H9 (cell line): ENCODE measurements around the gene ACBD6. TPM values are rescaled to one million over a fixed set of nuclear protein-coding genes. Genes with fewer than 3 reads are reported as not detected.

Experiments used
- DNase-seq: peaks from one replicate; pipeline ENCODE4 v3.0.0-alpha.2; 2017
- H2AFZ ChIP-seq: one replicate; pipeline ENCODE4 v1.6.1; 2013; ENCODE audit warnings: mild to moderate bottlenecking, low read length, control low read depth, moderate library complexity
- H2AK5ac ChIP-seq: 2 replicates; pipeline ENCODE4 v1.6.1; 2013; ENCODE audit warnings: low read length, control low read depth, mixed read lengths; ENCODE audit not compliant: insufficient read length
- H2BK120ac ChIP-seq: one replicate; pipeline ENCODE4 v1.6.1; 2013; ENCODE audit warnings: low read depth, mild to moderate bottlenecking, low read length, control low read depth, inconsistent platforms; ENCODE audit not compliant: poor library complexity, severe bottlenecking
- H2BK12ac ChIP-seq: 2 replicates; pipeline ENCODE4 v1.6.1; 2013; ENCODE audit warnings: low read length, control low read depth, mixed read lengths, low read depth; ENCODE audit not compliant: insufficient read length
- H2BK15ac ChIP-seq: 2 replicates; pipeline ENCODE4 v1.6.1; 2013; ENCODE audit warnings: low read depth, low read length, control low read depth
- H2BK20ac ChIP-seq: one replicate; pipeline ENCODE4 v1.6.1; 2013; ENCODE audit warnings: low read depth, mild to moderate bottlenecking, low read length, control low read depth, inconsistent platforms; ENCODE audit not compliant: poor library complexity, severe bottlenecking
- H2BK5ac ChIP-seq: 2 replicates; pipeline ENCODE4 v1.6.1; 2013; ENCODE audit warnings: low read length, control low read depth, mixed read lengths; ENCODE audit not compliant: insufficient read length
- H3K14ac ChIP-seq: 2 replicates; pipeline ENCODE4 v1.6.1; 2013; ENCODE audit warnings: low read length, control low read depth; ENCODE audit not compliant: insufficient read depth
- H3K18ac ChIP-seq: 2 replicates; pipeline ENCODE4 v1.6.1; 2013; ENCODE audit warnings: low read depth, mild to moderate bottlenecking, mixed read lengths, low read length, control low read depth; ENCODE audit not compliant: insufficient read length
- H3K23ac ChIP-seq: 2 replicates; pipeline ENCODE4 v1.6.1; 2013; ENCODE audit warnings: low read length, control low read depth, mixed read lengths, low read depth; ENCODE audit not compliant: insufficient read length
- H3K23me2 ChIP-seq: 2 replicates; pipeline ENCODE4 v1.6.1; 2013; ENCODE audit warnings: low read depth, mild to moderate bottlenecking, mixed read lengths, low read length, control low read depth; ENCODE audit not compliant: insufficient read length, poor library complexity, severe bottlenecking
- H3K27ac ChIP-seq: 2 replicates; pipeline ENCODE4 v1.5.1; 2013; ENCODE audit warnings: low read length, control low read depth, mixed read lengths, low read depth; ENCODE audit not compliant: insufficient read length
- H3K27me3 ChIP-seq: 2 replicates; pipeline ENCODE4 v1.6.1; 2013; ENCODE audit warnings: low read length, control low read depth, inconsistent platforms; ENCODE audit not compliant: insufficient read depth
- H3K4ac ChIP-seq: 2 replicates; pipeline ENCODE4 v1.6.1; 2013; ENCODE audit warnings: low read depth, mild to moderate bottlenecking, control low read depth, inconsistent platforms, low read length, moderate library complexity
- H3K4me1 ChIP-seq: 2 replicates; pipeline ENCODE4 v1.6.1; 2013; ENCODE audit warnings: low read length, control low read depth, inconsistent platforms; ENCODE audit not compliant: insufficient read depth
- H3K4me2 ChIP-seq: 2 replicates; pipeline ENCODE4 v1.6.1; 2013; ENCODE audit warnings: low read length, control low read depth, mixed read lengths; ENCODE audit not compliant: insufficient read length, insufficient read depth
- H3K56ac ChIP-seq: 2 replicates; pipeline ENCODE4 v1.6.1; 2013; ENCODE audit warnings: low read depth, mild to moderate bottlenecking, mixed read lengths, low read length, control low read depth; ENCODE audit not compliant: insufficient read length
- H3K79me1 ChIP-seq: 2 replicates; pipeline ENCODE4 v1.6.1; 2013; ENCODE audit warnings: low read depth, mild to moderate bottlenecking, moderate library complexity, low read length, control low read depth, inconsistent platforms; ENCODE audit not compliant: insufficient read depth, poor library complexity, severe bottlenecking
- H3K79me2 ChIP-seq: 2 replicates; pipeline ENCODE4 v1.6.1; 2013; ENCODE audit warnings: low read length, control low read depth, inconsistent platforms; ENCODE audit not compliant: insufficient read depth
- H3K9ac ChIP-seq: 2 replicates; pipeline ENCODE4 v1.6.1; 2013; ENCODE audit warnings: low read length, control low read depth, mixed read lengths; ENCODE audit not compliant: insufficient read length; ENCODE audit errors: extremely low read depth
- H3K9me3 ChIP-seq: one replicate; pipeline ENCODE4 v1.6.1; 2013; ENCODE audit warnings: low read depth, low read length, inconsistent platforms; ENCODE audit not compliant: control insufficient read depth
- H3T11ph ChIP-seq: one replicate; pipeline ENCODE4 v1.6.1; 2013; ENCODE audit warnings: mild to moderate bottlenecking, low read length, control low read depth, inconsistent platforms
- H4K20me1 ChIP-seq: one replicate; pipeline ENCODE4 v1.6.1; 2013; ENCODE audit not compliant: control insufficient read depth, insufficient read length, insufficient read depth
- H4K5ac ChIP-seq: 2 replicates; pipeline ENCODE4 v1.6.1; 2013; ENCODE audit warnings: low read depth, mild to moderate bottlenecking, mixed read lengths, low read length, control low read depth; ENCODE audit not compliant: insufficient read length
- H4K8ac ChIP-seq: replicated peaks from 2 replicates; pipeline ENCODE4 v1.6.1; 2013; ENCODE audit warnings: low read length, control low read depth, mixed read lengths, low read depth; ENCODE audit not compliant: insufficient read length
- H4K91ac ChIP-seq: 2 replicates; pipeline ENCODE4 v1.6.1; 2013; ENCODE audit warnings: low read depth, mild to moderate bottlenecking, moderate library complexity, mixed read lengths, low read length, control low read depth; ENCODE audit not compliant: insufficient read length
- H3K27ac Mint-ChIP-seq, 3 experiments: 2 replicates in 2 of 3; 3 replicates in 1 of 3; pipeline ENCODE4 v1.8.0; 2020 to 2021; ENCODE audit warnings: mixed read lengths in 3 of 3, mild to moderate bottlenecking in 1 of 3, moderate library complexity in 1 of 3
- H3K27me3 Mint-ChIP-seq: 2 replicates; pipeline ENCODE4 v1.8.0; 2021; ENCODE audit warnings: low read depth, mild to moderate bottlenecking, moderate library complexity, mixed read lengths
- H3K36me3 Mint-ChIP-seq, 3 experiments: 2 replicates in 2 of 3; 3 replicates in 1 of 3; pipeline ENCODE4 v1.8.0; 2020 to 2021; ENCODE audit warnings: low read depth in 3 of 3, mixed read lengths in 3 of 3; ENCODE audit not compliant: insufficient read depth in 1 of 3
- H3K4me1 Mint-ChIP-seq, 2 experiments: 2 replicates each; pipeline ENCODE4 v1.8.0; 2020; ENCODE audit warnings: mixed read lengths in 2 of 2
- H3K4me3 Mint-ChIP-seq, 2 experiments: 2 replicates in 1 of 2; 3 replicates in 1 of 2; pipeline ENCODE4 v1.8.0; 2020 to 2021; ENCODE audit warnings: mild to moderate bottlenecking in 2 of 2, mixed read lengths in 2 of 2, moderate library complexity in 1 of 2
- H3K9me3 Mint-ChIP-seq, 2 experiments: 2 replicates in 1 of 2; 3 replicates in 1 of 2; pipeline ENCODE4 v1.8.0; 2020; ENCODE audit warnings: mild to moderate bottlenecking in 2 of 2, mixed read lengths in 2 of 2, moderate library complexity in 1 of 2
- WGBS: extraction: QIAGEN DNeasy Blood & Tissue Kit; methylation state at CpG from one replicate; pipeline ENCODE4 v1.1.7; 2013; ENCODE audit warnings: missing lambda C conversion rate, low lambda C conversion rate, mixed read lengths; ENCODE audit not compliant: insufficient read length; ENCODE audit errors: extremely low coverage; 5-methylcytosine and 5-hydroxymethylcytosine counted together
- total RNA-seq: library from RNA; stranded (reverse); gene quantifications from 2 replicates; pipeline ENCODE4 v1.2.1, GENCODE V29; 2021
- TF ChIP-seq, protein P1 (sequence below): fragments of 200-600 bp; sonication (generic); conservative IDR thresholded peaks from 3 replicates; pipeline ENCODE4 v1.8.0; 2021; ENCODE audit warnings: antibody characterized with exemption, mild to moderate bottlenecking

ACBD6 gene
- total RNA-seq, 1 experiment from 2014 or later = 51.4 TPM

DNA sequence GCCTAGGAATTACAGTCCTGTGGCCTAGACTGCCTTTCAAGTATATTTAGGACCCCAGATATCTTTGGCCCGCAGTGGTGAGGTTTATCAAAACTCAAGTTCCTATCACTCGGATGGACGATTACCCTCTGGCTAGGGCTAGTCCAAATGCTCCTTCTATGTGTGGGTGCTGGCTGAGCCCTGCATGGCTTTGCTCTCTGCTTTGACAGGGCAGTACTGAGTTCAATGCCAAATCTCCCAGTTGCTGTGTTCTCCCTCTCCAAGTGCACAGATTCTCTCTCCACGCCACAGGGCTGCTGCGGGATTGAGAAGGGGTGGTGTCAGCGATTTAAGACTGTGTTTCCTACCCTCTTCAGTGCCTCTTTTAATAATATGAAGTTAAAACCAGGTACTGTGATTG, 175.3 kb downstream of the ACBD6 start:
- Histone ChIP-seq H2BK5ac (no peak overlapping the region), H4K8ac (no peak overlapping the region), H3K79me2 (no peaks in the 10 kb centered on the region; the same call in 1 of the 2 replicates), H2BK120ac (no peak overlapping the region), H4K5ac (no peak overlapping the region), H3K18ac (no peak overlapping the region), H3K9ac (no peak overlapping the region), H3K9me3 (peaks cover under 1% of the 10 kb centered on the region), H3K14ac (no peak overlapping the region), H3K79me1 (no peaks in the 10 kb centered on the region), H2BK12ac (no peak overlapping the region), H2AFZ (no peak overlapping the region), H4K91ac (no peak overlapping the region), H3K4me1 (no peaks in the 10 kb centered on the region), H3K23ac (no peak overlapping the region), H3K27me3 (no peaks in the 10 kb centered on the region), H2BK15ac (no peak overlapping the region), H3K27ac (no peak overlapping the region), H3K4me2 (no peak overlapping the region), H3K56ac (no peak overlapping the region), H3T11ph (no peak overlapping the region), H3K23me2 (no peaks in the 10 kb centered on the region), H2BK20ac (no peak overlapping the region), H2AK5ac (no peak overlapping the region), H4K20me1 (no peaks in the 10 kb centered on the region), H3K4ac (no peak overlapping the region)
- Mint-ChIP-seq H3K36me3 (peaks cover 0 to 13% (median 5%) of the 10 kb centered on the region in 3 experiments; a peak in 6 of 7 replicates), H3K27ac (no peak overlapping the region), H3K4me1 (no peaks in the 10 kb centered on the region), H3K9me3 (peaks cover 13% of the 10 kb centered on the region in 2 experiments; a peak in 4 of 5 replicates), H3K27me3 (no peaks in the 10 kb centered on the region), H3K4me3 (no peak overlapping the region)
- TF ChIP-seq, protein P1, sequence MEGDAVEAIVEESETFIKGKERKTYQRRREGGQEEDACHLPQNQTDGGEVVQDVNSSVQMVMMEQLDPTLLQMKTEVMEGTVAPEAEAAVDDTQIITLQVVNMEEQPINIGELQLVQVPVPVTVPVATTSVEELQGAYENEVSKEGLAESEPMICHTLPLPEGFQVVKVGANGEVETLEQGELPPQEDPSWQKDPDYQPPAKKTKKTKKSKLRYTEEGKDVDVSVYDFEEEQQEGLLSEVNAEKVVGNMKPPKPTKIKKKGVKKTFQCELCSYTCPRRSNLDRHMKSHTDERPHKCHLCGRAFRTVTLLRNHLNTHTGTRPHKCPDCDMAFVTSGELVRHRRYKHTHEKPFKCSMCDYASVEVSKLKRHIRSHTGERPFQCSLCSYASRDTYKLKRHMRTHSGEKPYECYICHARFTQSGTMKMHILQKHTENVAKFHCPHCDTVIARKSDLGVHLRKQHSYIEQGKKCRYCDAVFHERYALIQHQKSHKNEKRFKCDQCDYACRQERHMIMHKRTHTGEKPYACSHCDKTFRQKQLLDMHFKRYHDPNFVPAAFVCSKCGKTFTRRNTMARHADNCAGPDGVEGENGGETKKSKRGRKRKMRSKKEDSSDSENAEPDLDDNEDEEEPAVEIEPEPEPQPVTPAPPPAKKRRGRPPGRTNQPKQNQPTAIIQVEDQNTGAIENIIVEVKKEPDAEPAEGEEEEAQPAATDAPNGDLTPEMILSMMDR = no peak
- no CpG with 5 or more reads among the region's 6 CpGs for WGBS
- DNase-seq = no peak
